H9 (cell line): ENCODE results near the gene NCAPH2. TPM values are rescaled to one million over a fixed set of nuclear protein-coding genes. Genes with fewer than 3 reads are reported as not detected.

Experiments
- DNase-seq: peaks from one replicate; pipeline ENCODE4 v3.0.0-alpha.2; 2017
- H2AFZ ChIP-seq: one replicate; pipeline ENCODE4 v1.6.1; 2013; ENCODE audit warnings: mild to moderate bottlenecking, low read length, control low read depth, moderate library complexity
- H2AK5ac ChIP-seq: 2 replicates; pipeline ENCODE4 v1.6.1; 2013; ENCODE audit warnings: low read length, control low read depth, mixed read lengths; ENCODE audit not compliant: insufficient read length
- H2BK120ac ChIP-seq: one replicate; pipeline ENCODE4 v1.6.1; 2013; ENCODE audit warnings: low read depth, mild to moderate bottlenecking, low read length, control low read depth, inconsistent platforms; ENCODE audit not compliant: poor library complexity, severe bottlenecking
- H2BK12ac ChIP-seq: 2 replicates; pipeline ENCODE4 v1.6.1; 2013; ENCODE audit warnings: low read length, control low read depth, mixed read lengths, low read depth; ENCODE audit not compliant: insufficient read length
- H2BK15ac ChIP-seq: 2 replicates; pipeline ENCODE4 v1.6.1; 2013; ENCODE audit warnings: low read depth, low read length, control low read depth
- H2BK20ac ChIP-seq: one replicate; pipeline ENCODE4 v1.6.1; 2013; ENCODE audit warnings: low read depth, mild to moderate bottlenecking, low read length, control low read depth, inconsistent platforms; ENCODE audit not compliant: poor library complexity, severe bottlenecking
- H2BK5ac ChIP-seq: 2 replicates; pipeline ENCODE4 v1.6.1; 2013; ENCODE audit warnings: low read length, control low read depth, mixed read lengths; ENCODE audit not compliant: insufficient read length
- H3K14ac ChIP-seq: 2 replicates; pipeline ENCODE4 v1.6.1; 2013; ENCODE audit warnings: low read length, control low read depth; ENCODE audit not compliant: insufficient read depth
- H3K18ac ChIP-seq: 2 replicates; pipeline ENCODE4 v1.6.1; 2013; ENCODE audit warnings: low read depth, mild to moderate bottlenecking, mixed read lengths, low read length, control low read depth; ENCODE audit not compliant: insufficient read length
- H3K23ac ChIP-seq: 2 replicates; pipeline ENCODE4 v1.6.1; 2013; ENCODE audit warnings: low read length, control low read depth, mixed read lengths, low read depth; ENCODE audit not compliant: insufficient read length
- H3K23me2 ChIP-seq: 2 replicates; pipeline ENCODE4 v1.6.1; 2013; ENCODE audit warnings: low read depth, mild to moderate bottlenecking, mixed read lengths, low read length, control low read depth; ENCODE audit not compliant: insufficient read length, poor library complexity, severe bottlenecking
- H3K27ac ChIP-seq: 2 replicates; pipeline ENCODE4 v1.5.1; 2013; ENCODE audit warnings: low read length, control low read depth, mixed read lengths, low read depth; ENCODE audit not compliant: insufficient read length
- H3K27me3 ChIP-seq: 2 replicates; pipeline ENCODE4 v1.6.1; 2013; ENCODE audit warnings: low read length, control low read depth, inconsistent platforms; ENCODE audit not compliant: insufficient read depth
- H3K4ac ChIP-seq: 2 replicates; pipeline ENCODE4 v1.6.1; 2013; ENCODE audit warnings: low read depth, mild to moderate bottlenecking, control low read depth, inconsistent platforms, low read length, moderate library complexity
- H3K4me1 ChIP-seq: 2 replicates; pipeline ENCODE4 v1.6.1; 2013; ENCODE audit warnings: low read length, control low read depth, inconsistent platforms; ENCODE audit not compliant: insufficient read depth
- H3K4me2 ChIP-seq: 2 replicates; pipeline ENCODE4 v1.6.1; 2013; ENCODE audit warnings: low read length, control low read depth, mixed read lengths; ENCODE audit not compliant: insufficient read length, insufficient read depth
- H3K56ac ChIP-seq: 2 replicates; pipeline ENCODE4 v1.6.1; 2013; ENCODE audit warnings: low read depth, mild to moderate bottlenecking, mixed read lengths, low read length, control low read depth; ENCODE audit not compliant: insufficient read length
- H3K79me1 ChIP-seq: 2 replicates; pipeline ENCODE4 v1.6.1; 2013; ENCODE audit warnings: low read depth, mild to moderate bottlenecking, moderate library complexity, low read length, control low read depth, inconsistent platforms; ENCODE audit not compliant: insufficient read depth, poor library complexity, severe bottlenecking
- H3K79me2 ChIP-seq: 2 replicates; pipeline ENCODE4 v1.6.1; 2013; ENCODE audit warnings: low read length, control low read depth, inconsistent platforms; ENCODE audit not compliant: insufficient read depth
- H3K9ac ChIP-seq: 2 replicates; pipeline ENCODE4 v1.6.1; 2013; ENCODE audit warnings: low read length, control low read depth, mixed read lengths; ENCODE audit not compliant: insufficient read length; ENCODE audit errors: extremely low read depth
- H3K9me3 ChIP-seq: one replicate; pipeline ENCODE4 v1.6.1; 2013; ENCODE audit warnings: low read depth, low read length, inconsistent platforms; ENCODE audit not compliant: control insufficient read depth
- H3T11ph ChIP-seq: one replicate; pipeline ENCODE4 v1.6.1; 2013; ENCODE audit warnings: mild to moderate bottlenecking, low read length, control low read depth, inconsistent platforms
- H4K20me1 ChIP-seq: one replicate; pipeline ENCODE4 v1.6.1; 2013; ENCODE audit not compliant: control insufficient read depth, insufficient read length, insufficient read depth
- H4K5ac ChIP-seq: 2 replicates; pipeline ENCODE4 v1.6.1; 2013; ENCODE audit warnings: low read depth, mild to moderate bottlenecking, mixed read lengths, low read length, control low read depth; ENCODE audit not compliant: insufficient read length
- H4K8ac ChIP-seq: replicated peaks from 2 replicates; pipeline ENCODE4 v1.6.1; 2013; ENCODE audit warnings: low read length, control low read depth, mixed read lengths, low read depth; ENCODE audit not compliant: insufficient read length
- H4K91ac ChIP-seq: 2 replicates; pipeline ENCODE4 v1.6.1; 2013; ENCODE audit warnings: low read depth, mild to moderate bottlenecking, moderate library complexity, mixed read lengths, low read length, control low read depth; ENCODE audit not compliant: insufficient read length
- H3K27ac Mint-ChIP-seq, 3 experiments: 2 replicates in 2 of 3; 3 replicates in 1 of 3; pipeline ENCODE4 v1.8.0; 2020 to 2021; ENCODE audit warnings: mixed read lengths in 3 of 3, mild to moderate bottlenecking in 1 of 3, moderate library complexity in 1 of 3
- H3K27me3 Mint-ChIP-seq: 2 replicates; pipeline ENCODE4 v1.8.0; 2021; ENCODE audit warnings: low read depth, mild to moderate bottlenecking, moderate library complexity, mixed read lengths
- H3K36me3 Mint-ChIP-seq, 3 experiments: 2 replicates in 2 of 3; 3 replicates in 1 of 3; pipeline ENCODE4 v1.8.0; 2020 to 2021; ENCODE audit warnings: low read depth in 3 of 3, mixed read lengths in 3 of 3; ENCODE audit not compliant: insufficient read depth in 1 of 3
- H3K4me1 Mint-ChIP-seq, 2 experiments: 2 replicates each; pipeline ENCODE4 v1.8.0; 2020; ENCODE audit warnings: mixed read lengths in 2 of 2
- H3K4me3 Mint-ChIP-seq, 2 experiments: 2 replicates in 1 of 2; 3 replicates in 1 of 2; pipeline ENCODE4 v1.8.0; 2020 to 2021; ENCODE audit warnings: mild to moderate bottlenecking in 2 of 2, mixed read lengths in 2 of 2, moderate library complexity in 1 of 2
- H3K9me3 Mint-ChIP-seq, 2 experiments: 2 replicates in 1 of 2; 3 replicates in 1 of 2; pipeline ENCODE4 v1.8.0; 2020; ENCODE audit warnings: mild to moderate bottlenecking in 2 of 2, mixed read lengths in 2 of 2, moderate library complexity in 1 of 2
- WGBS: extraction: QIAGEN DNeasy Blood & Tissue Kit; methylation state at CpG from one replicate; pipeline ENCODE4 v1.1.7; 2013; ENCODE audit warnings: missing lambda C conversion rate, low lambda C conversion rate, mixed read lengths; ENCODE audit not compliant: insufficient read length; ENCODE audit errors: extremely low coverage; 5-methylcytosine and 5-hydroxymethylcytosine counted together
- total RNA-seq: library from RNA; stranded (reverse); gene quantifications from 2 replicates; pipeline ENCODE4 v1.2.1, GENCODE V29; 2021
- TF ChIP-seq, protein P1 (sequence below): fragments of 200-600 bp; sonication (generic); conservative IDR thresholded peaks from 3 replicates; pipeline ENCODE4 v1.8.0; 2021; ENCODE audit warnings: antibody characterized with exemption, mild to moderate bottlenecking

Gene NCAPH2
- total RNA-seq, 1 experiment from 2014 or later: 76.2 TPM

DNA sequence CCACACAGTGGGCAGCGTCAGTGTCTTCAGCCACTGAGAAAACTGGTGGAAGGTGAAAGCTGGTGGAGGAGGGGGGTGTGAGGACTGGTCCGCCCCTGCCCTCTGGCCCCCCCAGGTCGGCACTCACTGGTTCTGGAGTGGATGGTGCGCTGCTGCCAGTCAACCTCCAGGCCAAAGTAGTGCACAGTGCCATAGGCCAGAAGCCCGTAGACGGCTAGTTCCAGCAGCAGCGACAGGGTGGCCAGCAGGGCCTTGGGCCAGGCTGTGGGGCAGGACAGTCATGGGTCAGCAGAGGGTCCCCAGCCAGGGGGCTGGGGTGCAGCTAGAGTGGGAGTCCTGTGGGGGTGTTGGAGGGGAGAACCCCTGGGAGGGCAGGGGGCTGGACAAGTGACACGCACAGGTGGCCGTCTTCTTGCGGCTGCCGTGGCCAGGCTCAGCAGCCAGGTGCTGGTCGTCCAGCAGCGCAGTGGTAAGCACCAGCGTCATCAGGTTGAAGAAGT is 2.7 kb upstream of the NCAPH2 start:
- H3K23ac ChIP-seq: no peak overlapping the region
- peaks cover 7% of the 10 kb centered on the region for H3K79me1 ChIP-seq
- H3K18ac ChIP-seq: no peak overlapping the region
- H3K27me3 ChIP-seq: no peaks in the 10 kb centered on the region
- H4K91ac ChIP-seq: no peak overlapping the region
- no peak overlapping the region for H3T11ph ChIP-seq
- Mint-ChIP-seq H3K36me3 (peaks cover 0 to 3% (median 0%) of the 10 kb centered on the region in 3 experiments; a peak in 2 of 7 replicates), H3K4me3 (no peak overlapping the region), H3K27me3 (no peaks in the 10 kb centered on the region), H3K4me1 (peaks cover 10 to 14% of the 10 kb centered on the region in 2 experiments), H3K27ac (no peak overlapping the region), H3K9me3 (no peaks in the 10 kb centered on the region)
- no peak overlapping the region for H2BK120ac ChIP-seq
- no peak overlapping the region for H2BK5ac ChIP-seq
- H4K8ac ChIP-seq: no peak overlapping the region
- no peak overlapping the region for H3K9ac ChIP-seq
- no peak overlapping the region for H2AFZ ChIP-seq
- no peak overlapping the region for H4K5ac ChIP-seq
- H2BK20ac ChIP-seq: no peak overlapping the region
- no peaks in the 10 kb centered on the region for H4K20me1 ChIP-seq
- no peak overlapping the region for H3K27ac ChIP-seq
- no peak overlapping the region for H3K56ac ChIP-seq
- WGBS: no CpG with 5 or more reads among the region's 14 CpGs
- H3K4me2 ChIP-seq: no peak overlapping the region
- H2BK15ac ChIP-seq: no peak overlapping the region
- H3K4me1 ChIP-seq: no peaks in the 10 kb centered on the region
- no peak for DNase-seq
- peaks cover 12% of the 10 kb centered on the region for H3K23me2 ChIP-seq
- peaks cover 9% of the 10 kb centered on the region; the same call in 1 of the 2 replicates for H3K79me2 ChIP-seq
- H3K14ac ChIP-seq: no peak overlapping the region
- H3K4ac ChIP-seq: no peak overlapping the region
- TF ChIP-seq, protein P1, sequence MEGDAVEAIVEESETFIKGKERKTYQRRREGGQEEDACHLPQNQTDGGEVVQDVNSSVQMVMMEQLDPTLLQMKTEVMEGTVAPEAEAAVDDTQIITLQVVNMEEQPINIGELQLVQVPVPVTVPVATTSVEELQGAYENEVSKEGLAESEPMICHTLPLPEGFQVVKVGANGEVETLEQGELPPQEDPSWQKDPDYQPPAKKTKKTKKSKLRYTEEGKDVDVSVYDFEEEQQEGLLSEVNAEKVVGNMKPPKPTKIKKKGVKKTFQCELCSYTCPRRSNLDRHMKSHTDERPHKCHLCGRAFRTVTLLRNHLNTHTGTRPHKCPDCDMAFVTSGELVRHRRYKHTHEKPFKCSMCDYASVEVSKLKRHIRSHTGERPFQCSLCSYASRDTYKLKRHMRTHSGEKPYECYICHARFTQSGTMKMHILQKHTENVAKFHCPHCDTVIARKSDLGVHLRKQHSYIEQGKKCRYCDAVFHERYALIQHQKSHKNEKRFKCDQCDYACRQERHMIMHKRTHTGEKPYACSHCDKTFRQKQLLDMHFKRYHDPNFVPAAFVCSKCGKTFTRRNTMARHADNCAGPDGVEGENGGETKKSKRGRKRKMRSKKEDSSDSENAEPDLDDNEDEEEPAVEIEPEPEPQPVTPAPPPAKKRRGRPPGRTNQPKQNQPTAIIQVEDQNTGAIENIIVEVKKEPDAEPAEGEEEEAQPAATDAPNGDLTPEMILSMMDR: no peak
- no peak overlapping the region for H2BK12ac ChIP-seq
- no peaks in the 10 kb centered on the region for H3K9me3 ChIP-seq
- no peak overlapping the region for H2AK5ac ChIP-seq
